ENCODE measurements around the gene TSHZ1. TPM values are rescaled to one million over a fixed set of nuclear protein-coding genes. Genes with fewer than 3 reads are reported as not detected.

TSHZ1 gene
- total and polyA plus RNA-seq, 7 donors = 2.0 to 10.5 (median 9.7) TPM

GRCh38 chr18:75211002-75211621 lies 515 bp downstream of the TSHZ1 start:
- 0% methylated on average over 39 to 63 of the region's 64 CpGs for WGBS, 3 donors
- no peak for TF ChIP-seq CTCF (IDR thresholded peaks at IDR 0.05)
- no peak for ATAC-seq
- no peaks in the 10 kb centered on the region for H3K27me3 ChIP-seq (ENCODE audit: insufficient read depth in 3 of 3, low read length in 2 of 3)
- intact Hi-C loops (cut with DNase I) = loop anchor here in 1 of 2 donors (5.0 kb wide), 1 partner anchor 36 kb away; no protein-coding TSS in a partner anchor
- H3K27ac ChIP-seq = peak overlapping the region; percentile 99
- H3K36me3 ChIP-seq (ENCODE audit: insufficient read depth in 1 of 2, low read depth in 1 of 2) = no peaks in the 10 kb centered on the region
- DNase-seq = peak; percentile 23 to 61
- peak overlapping the region; percentile 87 for H3K4me3 ChIP-seq
- H3K4me1 ChIP-seq = peaks cover 58% of the 10 kb centered on the region
- H3K9me3 ChIP-seq = no peaks in the 10 kb centered on the region

GRCh38 chr18:75211626-75211952 lies 992 bp downstream of the TSHZ1 start:
- Histone ChIP-seq H3K4me1 (peaks cover 58% of the 10 kb centered on the region), H3K4me3 (peak overlapping the region; percentile 91), H3K27ac (peak overlapping the region; percentile 91), H3K27me3 (ENCODE audit: insufficient read depth in 3 of 3, low read length in 2 of 3) (no peaks in the 10 kb centered on the region), H3K36me3 (ENCODE audit: insufficient read depth in 1 of 2, low read depth in 1 of 2) (no peaks in the 10 kb centered on the region), H3K9me3 (no peaks in the 10 kb centered on the region)
- TF ChIP-seq CTCF (IDR thresholded peaks at IDR 0.05) = no peak
- DNase-seq (no peak), ATAC-seq (no peak)
- intact Hi-C loops (cut with DNase I) = loop anchor here in 1 of 2 donors (5.0 kb wide), 1 partner anchor 36 kb away; no protein-coding TSS in a partner anchor
- 0 to 1% (median 0%) methylated on average over 2 to 65 of the region's 66 CpGs for WGBS, 3 donors

- 1 to 2% (median 2%) methylated on average over 29 to 38 of the region's 38 CpGs for WGBS, 3 donors
- ATAC-seq (peak in 2 of 4 donors; percentile 3 to 4), DNase-seq (peak; percentile 43 to 73)
- Histone ChIP-seq H3K4me1 (peaks cover 58% of the 10 kb centered on the region), H3K9me3 (no peaks in the 10 kb centered on the region), H3K4me3 (peak overlapping the region; percentile 91), H3K27me3 (ENCODE audit: insufficient read depth in 3 of 3, low read length in 2 of 3) (no peaks in the 10 kb centered on the region), H3K36me3 (ENCODE audit: insufficient read depth in 1 of 2, low read depth in 1 of 2) (no peaks in the 10 kb centered on the region), H3K27ac (peak overlapping the region; percentile 91)
- intact Hi-C loops (cut with DNase I) = loop anchor here in 1 of 2 donors (2.0 to 5.0 kb wide), 2 partner anchors 13 to 35 kb away; no protein-coding TSS in a partner anchor
- TF ChIP-seq CTCF (IDR thresholded peaks at IDR 0.05) = no peak
These were observed 1.6 kb downstream of the TSHZ1 start for GRCh38 chr18:75211953-75212750.

GRCh38 chr18:75212751-75213090 lies 2.1 kb downstream of the TSHZ1 start:
- ATAC-seq (peak in 1 of 4 donors; percentile 11), DNase-seq (no peak)
- H3K27me3 ChIP-seq (ENCODE audit: insufficient read depth in 3 of 3, low read length in 2 of 3) = no peaks in the 10 kb centered on the region
- H3K9me3 ChIP-seq = no peaks in the 10 kb centered on the region
- H3K27ac ChIP-seq = peak overlapping the region; percentile 91
- 11 to 26% (median 19%) methylated on average over 5 of the region's 5 CpGs for WGBS, 3 donors
- no peak for TF ChIP-seq CTCF (IDR thresholded peaks at IDR 0.05)
- intact Hi-C loops (cut with DNase I) = loop anchor here in 1 of 2 donors (2.0 to 5.0 kb wide), 2 partner anchors 14 to 35 kb away; no protein-coding TSS in a partner anchor
- no peaks in the 10 kb centered on the region for H3K36me3 ChIP-seq (ENCODE audit: insufficient read depth in 1 of 2, low read depth in 1 of 2)
- peak overlapping the region; percentile 91 for H3K4me3 ChIP-seq
- H3K4me1 ChIP-seq = peaks cover 61% of the 10 kb centered on the region

Data from psoas muscle (tissue), 8 donors.